BLaER1 (cell line): ENCODE measurements around the gene PUS3.
A peak's percentile ranks its signal among the peaks of the same experiment; 100 is the strongest.

Experiments
- H3K27ac ChIP-seq: shearing (Covaris generic); formaldehyde crosslinking; 2 replicates; pipeline ENCODE4 v1.8.1; 2022
- H3K27me3 ChIP-seq: shearing (Covaris generic); formaldehyde crosslinking; 2 replicates; pipeline ENCODE4 v1.8.1; 2022
- H3K36me3 ChIP-seq: shearing (Covaris generic); formaldehyde crosslinking; 2 replicates; pipeline ENCODE4 v1.8.1; 2022
- H3K4me1 ChIP-seq: shearing (Covaris generic); formaldehyde crosslinking; 2 replicates; pipeline ENCODE4 v1.8.1; 2022
- H3K4me2 ChIP-seq: shearing (Covaris generic); formaldehyde crosslinking; 2 replicates; pipeline ENCODE4 v1.8.1; 2022
- H3K4me3 ChIP-seq: shearing (Covaris generic); formaldehyde crosslinking; 2 replicates; pipeline ENCODE4 v1.8.1; 2022
- H3K9ac ChIP-seq: shearing (Covaris generic); formaldehyde crosslinking; 2 replicates; pipeline ENCODE4 v1.8.1; 2022
- H3K9me3 ChIP-seq: shearing (Covaris generic); formaldehyde crosslinking; 2 replicates; pipeline ENCODE4 v1.8.1; 2022
- H4K20me1 ChIP-seq: shearing (Covaris generic); formaldehyde crosslinking; 2 replicates; pipeline ENCODE4 v1.8.1; 2022
- Cebpa-rat ChIP-seq: shearing (Covaris generic); IDR thresholded peaks from 2 replicates; pipeline ENCODE4 v1.8.1; 2022

Gene PUS3

GRCh38 chr11:125947419-125948277, 44.6 kb upstream of the PUS3 start:
- Histone ChIP-seq H4K20me1 (no peaks in the 10 kb centered on the region), H3K27ac (peak overlapping the region; percentile 78), H3K27me3 (no peaks in the 10 kb centered on the region), H3K9ac (peak overlapping the region; percentile 36), H3K36me3 (no peaks in the 10 kb centered on the region), H3K4me2 (peak overlapping the region; percentile 89), H3K4me3 (0 out of 2 replicates have a peak overlapping the region, but pooled peaks have one; percentile 32), H3K9me3 (no peaks in the 10 kb centered on the region), H3K4me1 (peaks cover 52% of the 10 kb centered on the region)
- no peak for TF ChIP-seq Cebpa-rat

- no peak for TF ChIP-seq Cebpa-rat
- no peaks in the 10 kb centered on the region for H4K20me1 ChIP-seq
- no peaks in the 10 kb centered on the region for H3K36me3 ChIP-seq
- no peaks in the 10 kb centered on the region for H3K9me3 ChIP-seq
- H3K27me3 ChIP-seq: no peaks in the 10 kb centered on the region
- H3K4me1 ChIP-seq: peaks cover 60% of the 10 kb centered on the region
- H3K4me3 ChIP-seq: 0 out of 2 replicates have a peak overlapping the region, but pooled peaks have one; percentile 32
- H3K27ac ChIP-seq: peak overlapping the region; percentile 78
- H3K9ac ChIP-seq: peak overlapping the region; percentile 36
- peak overlapping the region; percentile 89 for H3K4me2 ChIP-seq
Measured at GRCh38 chr11:125946712-125947418, 43.9 kb upstream of the PUS3 start.

GRCh38 chr11:125945797-125946520, 43.0 kb upstream of the PUS3 start, which contains the start of gene VSIG10L2:
VSIG10L2 (plus strand) TSS chr11:125946044; CDS start chr11:125946056, 12 bp downstream.
- Histone ChIP-seq H3K27ac (peak within 1 kb of the TSS; percentile 78), H3K27me3 (no peaks in the 10 kb centered on the region), H4K20me1 (no peaks in the 10 kb centered on the region), H3K9ac (no peak within 1 kb of the TSS), H3K4me2 (peak within 1 kb of the TSS; percentile 89), H3K4me3 (no peak within 1 kb of the TSS), H3K9me3 (no peaks in the 10 kb centered on the region), H3K36me3 (no peaks in the 10 kb centered on the region), H3K4me1 (peaks cover 65% of the 10 kb centered on the region)
- TF ChIP-seq Cebpa-rat: no peak

- H3K4me1 ChIP-seq: peaks cover 58% of the 10 kb centered on the region
- H3K27me3 ChIP-seq: no peaks in the 10 kb centered on the region
- H3K36me3 ChIP-seq: no peaks in the 10 kb centered on the region
- no peak for TF ChIP-seq Cebpa-rat
- no peak overlapping the region for H3K9ac ChIP-seq
- no peak overlapping the region for H3K27ac ChIP-seq
- no peaks in the 10 kb centered on the region for H4K20me1 ChIP-seq
- 0 out of 2 replicates have a peak overlapping the region, but pooled peaks have one; percentile 9 for H3K4me2 ChIP-seq
- H3K9me3 ChIP-seq: no peaks in the 10 kb centered on the region
- H3K4me3 ChIP-seq: no peak overlapping the region
Measured at GRCh38 chr11:125945011-125945796, 42.2 kb upstream of the PUS3 start.

- Histone ChIP-seq H3K9me3 (no peaks in the 10 kb centered on the region), H3K27ac (no peak overlapping the region), H3K4me2 (no peak overlapping the region), H3K4me1 (peaks cover 58% of the 10 kb centered on the region), H4K20me1 (no peaks in the 10 kb centered on the region), H3K36me3 (no peaks in the 10 kb centered on the region), H3K4me3 (no peak overlapping the region), H3K27me3 (no peaks in the 10 kb centered on the region), H3K9ac (no peak overlapping the region)
- TF ChIP-seq Cebpa-rat: no peak
Measured at GRCh38 chr11:125944350-125945010, 41.5 kb upstream of the PUS3 start.

- Histone ChIP-seq H3K9me3 (no peaks in the 10 kb centered on the region), H3K4me3 (no peak overlapping the region), H3K9ac (no peak overlapping the region), H4K20me1 (no peaks in the 10 kb centered on the region), H3K36me3 (no peaks in the 10 kb centered on the region), H3K27ac (no peak overlapping the region), H3K4me2 (no peak overlapping the region), H3K27me3 (no peaks in the 10 kb centered on the region), H3K4me1 (peaks cover 60% of the 10 kb centered on the region)
- no peak for TF ChIP-seq Cebpa-rat
Measured at GRCh38 chr11:125943661-125944349, 40.8 kb upstream of the PUS3 start.

GRCh38 chr11:125942771-125943428, 39.9 kb upstream of the PUS3 start:
- Histone ChIP-seq H4K20me1 (no peaks in the 10 kb centered on the region), H3K4me1 (peaks cover 58% of the 10 kb centered on the region), H3K9me3 (no peaks in the 10 kb centered on the region), H3K4me3 (no peak overlapping the region), H3K4me2 (peak overlapping the region; percentile 73), H3K9ac (no peak overlapping the region), H3K36me3 (no peaks in the 10 kb centered on the region), H3K27ac (no peak overlapping the region), H3K27me3 (no peaks in the 10 kb centered on the region)
- TF ChIP-seq Cebpa-rat: no peak
